Osteocyte (in vitro differentiated cells): ENCODE data around the gene RPRD1B. TPM values are rescaled to one million over a fixed set of nuclear protein-coding genes. Genes with fewer than 3 reads are reported as not detected.
A peak's percentile ranks its signal among the peaks of the same experiment; 100 is the strongest.

Experiments
- DNase-seq: peaks from one replicate; pipeline ENCODE4 v3.0.0; 2021; ENCODE audit warnings: mixed read lengths; ENCODE audit not compliant: unreplicated experiment; ENCODE audit errors: extremely low spot score
- H3K27ac Mint-ChIP-seq: one replicate; pipeline ENCODE4 v1.8.0; 2021; ENCODE audit warnings: mild to moderate bottlenecking, mixed read lengths; ENCODE audit not compliant: unreplicated experiment
- H3K27me3 Mint-ChIP-seq: one replicate; pipeline ENCODE4 v1.8.0; 2021; ENCODE audit warnings: mixed read lengths; ENCODE audit not compliant: unreplicated experiment
- H3K36me3 Mint-ChIP-seq: one replicate; pipeline ENCODE4 v1.8.0; 2021; ENCODE audit warnings: mixed read lengths; ENCODE audit not compliant: unreplicated experiment
- H3K4me1 Mint-ChIP-seq: one replicate; pipeline ENCODE4 v1.8.0; 2021; ENCODE audit warnings: mixed read lengths; ENCODE audit not compliant: unreplicated experiment
- H3K4me3 Mint-ChIP-seq: one replicate; pipeline ENCODE4 v1.8.0; 2021; ENCODE audit warnings: mild to moderate bottlenecking, moderate library complexity, mixed read lengths; ENCODE audit not compliant: unreplicated experiment
- H3K9me3 Mint-ChIP-seq: one replicate; pipeline ENCODE4 v1.8.0; 2021; ENCODE audit warnings: mixed read lengths; ENCODE audit not compliant: unreplicated experiment
- total RNA-seq: library from RNA; stranded (reverse); gene quantifications from 2 replicates; pipeline ENCODE4 v1.2.1, GENCODE V29; 2021
- TF ChIP-seq, protein P1 (sequence below): fragments of 200-600 bp; sonication (generic); IDR thresholded peaks from 2 replicates; pipeline ENCODE4 v1.5.0; 2021; ENCODE audit warnings: antibody characterized with exemption, mild to moderate bottlenecking, moderate library complexity

RPRD1B gene
- total RNA-seq, 1 donor from 2014 or later = 28.5 TPM

- H3K36me3 Mint-ChIP-seq = peaks cover 8% of the 10 kb centered on the region
- no peak for DNase-seq
- TF ChIP-seq, protein P1, sequence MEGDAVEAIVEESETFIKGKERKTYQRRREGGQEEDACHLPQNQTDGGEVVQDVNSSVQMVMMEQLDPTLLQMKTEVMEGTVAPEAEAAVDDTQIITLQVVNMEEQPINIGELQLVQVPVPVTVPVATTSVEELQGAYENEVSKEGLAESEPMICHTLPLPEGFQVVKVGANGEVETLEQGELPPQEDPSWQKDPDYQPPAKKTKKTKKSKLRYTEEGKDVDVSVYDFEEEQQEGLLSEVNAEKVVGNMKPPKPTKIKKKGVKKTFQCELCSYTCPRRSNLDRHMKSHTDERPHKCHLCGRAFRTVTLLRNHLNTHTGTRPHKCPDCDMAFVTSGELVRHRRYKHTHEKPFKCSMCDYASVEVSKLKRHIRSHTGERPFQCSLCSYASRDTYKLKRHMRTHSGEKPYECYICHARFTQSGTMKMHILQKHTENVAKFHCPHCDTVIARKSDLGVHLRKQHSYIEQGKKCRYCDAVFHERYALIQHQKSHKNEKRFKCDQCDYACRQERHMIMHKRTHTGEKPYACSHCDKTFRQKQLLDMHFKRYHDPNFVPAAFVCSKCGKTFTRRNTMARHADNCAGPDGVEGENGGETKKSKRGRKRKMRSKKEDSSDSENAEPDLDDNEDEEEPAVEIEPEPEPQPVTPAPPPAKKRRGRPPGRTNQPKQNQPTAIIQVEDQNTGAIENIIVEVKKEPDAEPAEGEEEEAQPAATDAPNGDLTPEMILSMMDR = no peak
- H3K9me3 Mint-ChIP-seq = peaks cover 6% of the 10 kb centered on the region
- peak overlapping the region; percentile 97 for H3K27ac Mint-ChIP-seq
- no peaks in the 10 kb centered on the region for H3K27me3 Mint-ChIP-seq
- H3K4me3 Mint-ChIP-seq = peak overlapping the region; percentile 93
- peaks cover 46% of the 10 kb centered on the region for H3K4me1 Mint-ChIP-seq
These were observed 789 bp upstream of the RPRD1B start for GRCh38 chr20:38032585-38033329.

- Mint-ChIP-seq H3K27ac (peak overlapping the region; percentile 97), H3K4me1 (peaks cover 43% of the 10 kb centered on the region), H3K4me3 (peak overlapping the region; percentile 93), H3K27me3 (no peaks in the 10 kb centered on the region), H3K36me3 (peaks cover 2% of the 10 kb centered on the region), H3K9me3 (peaks cover 6% of the 10 kb centered on the region)
- TF ChIP-seq, protein P1 = no peak
- DNase-seq = no peak
These were observed 633 bp downstream of the RPRD1B start for GRCh38 chr20:38034108-38034649.

GRCh38 chr20:38034961-38035360 is 1.4 kb downstream of the RPRD1B start:
- TF ChIP-seq, protein P1 = no peak
- no peaks in the 10 kb centered on the region for H3K27me3 Mint-ChIP-seq
- H3K4me1 Mint-ChIP-seq = peaks cover 43% of the 10 kb centered on the region
- no peak overlapping the region for H3K27ac Mint-ChIP-seq
- H3K36me3 Mint-ChIP-seq = no peaks in the 10 kb centered on the region
- no peaks in the 10 kb centered on the region for H3K9me3 Mint-ChIP-seq
- H3K4me3 Mint-ChIP-seq = peak overlapping the region; percentile 93
- no peak for DNase-seq

DNA sequence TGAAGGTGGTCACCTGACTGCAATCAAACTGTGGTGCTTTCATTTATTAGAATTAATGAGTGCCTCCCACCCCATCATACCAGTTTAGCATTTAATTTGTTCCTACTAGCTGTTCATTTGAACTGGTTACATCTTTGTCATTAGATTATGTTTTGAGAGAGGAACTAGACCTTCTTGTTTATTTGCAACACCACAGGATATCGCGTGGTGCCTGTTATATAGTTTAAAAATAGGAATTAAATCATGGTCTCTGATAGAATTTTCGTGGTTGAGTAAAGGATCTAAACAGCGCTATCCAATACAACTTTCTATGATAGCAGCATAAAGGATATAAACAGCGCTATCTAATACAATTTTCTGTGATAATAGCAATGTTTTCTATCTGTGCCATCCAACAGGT is 2.8 kb downstream of the RPRD1B start:
- Mint-ChIP-seq H3K4me1 (peaks cover 46% of the 10 kb centered on the region), H3K4me3 (no peak overlapping the region), H3K9me3 (no peaks in the 10 kb centered on the region), H3K36me3 (peaks cover 7% of the 10 kb centered on the region), H3K27ac (no peak overlapping the region), H3K27me3 (no peaks in the 10 kb centered on the region)
- no peak for DNase-seq
- TF ChIP-seq, protein P1 = no peak

- no peak overlapping the region for H3K27ac Mint-ChIP-seq
- TF ChIP-seq, protein P1 = no peak
These were observed 6.7 kb downstream of the RPRD1B start for GRCh38 chr20:38040276-38040675.

More at GRCh38 chr20:38040276-38040675, 6.7 kb downstream of the RPRD1B start:
- H3K4me1 Mint-ChIP-seq = peaks cover 29% of the 10 kb centered on the region
- peaks cover 18% of the 10 kb centered on the region for H3K36me3 Mint-ChIP-seq
- no peaks in the 10 kb centered on the region for H3K27me3 Mint-ChIP-seq
- no peak for DNase-seq
- H3K9me3 Mint-ChIP-seq = no peaks in the 10 kb centered on the region
- H3K4me3 Mint-ChIP-seq = no peak overlapping the region
